ENCODE measurements around the gene FDXACB1.

The FDXACB1 gene

DNA sequence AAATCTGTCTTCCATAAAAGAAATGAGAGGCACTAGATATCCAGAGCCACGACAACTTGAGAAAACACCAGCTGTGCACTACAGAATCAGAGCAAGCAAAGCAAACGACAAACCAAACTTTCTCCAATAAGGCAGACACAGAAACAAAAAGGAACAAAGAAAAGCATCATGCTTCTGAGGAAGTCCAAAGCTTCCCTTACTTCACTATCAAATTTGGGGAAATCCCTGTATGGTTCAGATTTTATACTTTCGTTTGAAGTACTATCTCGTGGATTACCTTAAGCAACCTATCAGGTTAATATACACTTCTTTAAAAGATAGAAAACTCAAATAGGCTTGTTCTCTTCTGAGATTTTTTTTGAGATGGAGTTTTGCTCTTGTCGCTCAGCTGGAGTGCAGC is 35.3 kb downstream of the FDXACB1 start:
- DNase-seq: no peak

- DNase-seq: peak; percentile 58
Observed at GRCh38 chr11:111841370-111842053, 37.5 kb downstream of the FDXACB1 start.

DNA sequence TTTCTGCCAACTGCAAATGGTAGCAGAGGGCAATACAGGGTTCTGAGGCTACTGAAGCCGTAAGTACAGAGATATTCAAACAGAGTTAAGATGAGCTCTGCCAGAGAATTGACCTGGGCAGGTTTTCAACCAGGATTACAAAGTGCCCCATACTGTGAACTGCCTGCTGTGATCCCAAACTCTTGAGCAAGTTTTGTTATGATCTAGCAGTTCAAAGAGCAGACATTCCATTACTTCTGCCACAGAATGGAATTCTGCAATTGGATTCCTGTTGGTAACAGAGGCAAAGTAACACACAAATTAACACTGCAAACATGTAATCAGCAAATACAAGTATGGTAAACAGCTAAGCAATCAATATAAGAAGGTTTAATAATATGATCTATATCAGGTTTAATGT is 38.8 kb downstream of the FDXACB1 start:
- DNase-seq: no peak

DNA sequence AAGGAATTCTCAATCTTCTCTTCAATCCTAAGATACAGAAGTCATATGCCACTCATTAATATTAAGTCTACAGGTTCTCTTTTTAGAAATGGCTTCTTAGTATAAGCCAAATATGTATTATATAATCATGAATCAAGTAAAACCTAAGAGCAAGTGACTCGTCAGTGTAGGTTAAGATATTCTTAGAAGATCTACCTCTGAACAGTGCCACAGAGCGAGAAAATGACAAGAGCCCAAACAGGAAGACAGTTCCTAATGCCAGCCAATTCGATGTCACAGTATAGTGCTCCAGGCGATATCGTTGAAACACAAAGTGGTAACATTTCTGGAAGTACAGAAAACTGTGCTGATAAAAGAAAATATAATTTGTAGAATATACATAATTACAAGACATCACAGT is 40.9 kb downstream of the FDXACB1 start:
- DNase-seq: no peak

GRCh38 chr11:111837366-111837891 is 41.5 kb downstream of the FDXACB1 start:
- no peak for DNase-seq

DNA sequence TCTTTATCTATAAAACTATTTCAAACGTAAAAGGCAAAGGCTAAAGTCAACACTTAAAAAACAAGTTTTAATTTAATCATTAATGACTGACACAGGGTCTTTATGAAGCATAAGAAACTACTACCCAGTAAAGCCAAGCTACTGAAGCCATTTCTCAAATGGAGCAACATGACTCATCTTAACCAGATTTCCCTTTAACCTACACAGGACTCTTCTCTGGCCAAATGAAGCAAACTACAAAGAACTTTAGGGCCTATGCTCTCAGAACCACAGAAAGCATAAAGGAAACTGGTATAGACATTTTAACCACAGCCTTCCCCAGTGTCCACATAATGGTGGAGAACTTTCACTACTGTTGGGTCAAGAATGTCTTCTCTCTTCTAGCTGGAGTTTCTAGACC is 42.2 kb downstream of the FDXACB1 start:
- no peak for DNase-seq

- no peak for DNase-seq
Observed at GRCh38 chr11:111836162-111836561, 42.8 kb downstream of the FDXACB1 start.

- no peak for DNase-seq
Observed at GRCh38 chr11:111835665-111836064, 43.3 kb downstream of the FDXACB1 start.

GRCh38 chr11:111834432-111835163 is 44.4 kb downstream of the FDXACB1 start:
- DNase-seq: no peak

GRCh38 chr11:111833524-111833923 is 45.4 kb downstream of the FDXACB1 start:
- no peak for DNase-seq

GRCh38 chr11:111829185-111829968 is 49.6 kb downstream of the FDXACB1 start:
- DNase-seq: no peak

DNA sequence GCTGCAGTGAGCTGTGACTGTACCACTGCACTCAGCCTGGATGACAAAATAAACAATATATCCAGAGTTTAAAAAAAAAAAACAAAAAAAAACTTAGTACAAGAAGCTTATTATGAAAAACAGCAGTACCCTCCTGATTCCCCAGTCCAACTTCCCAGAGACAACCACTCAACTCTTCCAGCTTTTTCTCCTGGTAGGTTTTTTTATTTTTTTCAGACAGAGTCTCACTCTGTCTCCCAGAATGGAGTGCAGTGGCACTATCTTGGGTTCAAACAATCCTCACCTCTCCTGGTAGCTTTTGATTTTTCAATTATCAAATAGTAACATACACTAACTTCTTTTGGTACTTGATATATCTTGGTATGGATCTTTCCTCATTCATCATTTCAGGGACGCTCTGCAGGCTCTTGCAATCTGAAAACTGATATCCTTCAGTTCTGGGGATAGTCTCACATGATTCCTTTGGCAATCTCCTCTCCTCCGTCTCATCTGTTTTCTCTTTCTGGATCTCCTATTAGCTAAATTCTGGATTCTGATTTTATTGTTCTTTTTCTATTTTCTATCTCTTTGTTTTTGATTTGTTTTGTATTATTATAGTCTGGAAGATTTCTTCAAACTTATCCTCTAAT is 52.5 kb downstream of the FDXACB1 start:
- DNase-seq: no peak

All from NCI-H1417 treated with DMSO at 0.1 percent for 48 hours (cell line).